IMR-90 (cell line): ENCODE results near the gene DNMT1. TPM values are rescaled to one million over a fixed set of nuclear protein-coding genes. Genes with fewer than 3 reads are reported as not detected.

ENCODE experiments used
- ATAC-seq: fragments of 200-7000 bp; cut with Tn5 transposase; 2 replicates; pipeline ENCODE4 v1.9.1; 2020; ENCODE audit warnings: low read depth, mild to moderate bottlenecking, moderate library complexity
- BruUV-seq: library from RNA; stranded (reverse); fragments of 400-500 nt; replicated peaks from 2 replicates; lab custom pipeline; 2021; lab: Mats Ljungman, UMichigan
- CTCF ChIA-PET: fragments of 300-600 bp; formaldehyde crosslinking; extraction: SDS; loops from one replicate; lab custom pipeline; 2021; ENCODE audit warnings: antibody characterized with exemption; lab: Yijun Ruan, JAX
- POLR2A ChIA-PET: fragments of 300-600 bp; sonication (Branson Sonifier 250); formaldehyde crosslinking; loops from one replicate; lab custom pipeline; 2022; ENCODE audit warnings: antibody characterized with exemption; ENCODE audit not compliant: unreplicated experiment; lab: Charles Lee
- DNase-seq: peaks from one replicate; pipeline ENCODE4 v3.0.0; 2013
- H2AFZ ChIP-seq: replicated peaks from 2 replicates; pipeline ENCODE3; 2013; ENCODE audit warnings: low read length, mild to moderate bottlenecking; ENCODE audit not compliant: poor library complexity
- H2AK5ac ChIP-seq: 2 replicates; pipeline ENCODE4 v1.6.1; 2013; ENCODE audit warnings: low read depth, low read length, inconsistent platforms
- H2AK9ac ChIP-seq: replicated peaks from 2 replicates; pipeline ENCODE3; 2013; ENCODE audit warnings: mild to moderate bottlenecking, low read depth, low read length, moderate library complexity; ENCODE audit not compliant: poor library complexity
- H2BK120ac ChIP-seq: 2 replicates; pipeline ENCODE4 v1.6.1; 2013; ENCODE audit warnings: low read depth, low read length, inconsistent platforms
- H2BK15ac ChIP-seq: 3 replicates; pipeline ENCODE4 v1.6.1; 2013; ENCODE audit warnings: low read depth, low read length, inconsistent platforms
- H2BK20ac ChIP-seq: 2 replicates; pipeline ENCODE4 v1.6.1; 2013; ENCODE audit warnings: low read depth, mild to moderate bottlenecking, inconsistent platforms, low read length, moderate library complexity
- H2BK5ac ChIP-seq: 2 replicates; pipeline ENCODE4 v1.6.1; 2013; ENCODE audit warnings: mild to moderate bottlenecking, low read depth, low read length, inconsistent platforms; ENCODE audit not compliant: poor library complexity, severe bottlenecking
- H3K14ac ChIP-seq: replicated peaks from 2 replicates; pipeline ENCODE4 v1.6.1; 2013; ENCODE audit warnings: low read depth, low read length, inconsistent platforms
- H3K18ac ChIP-seq: 2 replicates; pipeline ENCODE4 v1.6.1; 2013; ENCODE audit warnings: low read depth, low read length, control low read depth
- H3K23ac ChIP-seq: 2 replicates; pipeline ENCODE4 v1.6.1; 2013; ENCODE audit warnings: low read depth, low read length, inconsistent platforms
- H3K27ac ChIP-seq: 2 replicates; pipeline ENCODE4 v1.5.1; 2013; ENCODE audit warnings: mild to moderate bottlenecking, control low read depth, low read length; ENCODE audit not compliant: insufficient read depth
- H3K27me3 ChIP-seq: 2 replicates; pipeline ENCODE4 v1.6.1; 2013; ENCODE audit warnings: low read length; ENCODE audit not compliant: control insufficient read depth, insufficient read depth
- H3K36me3 ChIP-seq: 2 replicates; pipeline ENCODE4 v1.6.1; 2013; ENCODE audit warnings: low read length, mixed read lengths; ENCODE audit not compliant: control insufficient read depth, insufficient read depth
- H3K4ac ChIP-seq: 2 replicates; pipeline ENCODE4 v1.6.1; 2013; ENCODE audit warnings: low read depth, low read length, inconsistent platforms
- H3K4me1 ChIP-seq: 2 replicates; pipeline ENCODE4 v1.6.1; 2013; ENCODE audit warnings: low read length, mixed read lengths; ENCODE audit not compliant: control insufficient read depth, insufficient read depth
- H3K4me2 ChIP-seq: 2 replicates; pipeline ENCODE4 v1.6.1; 2013; ENCODE audit warnings: low read depth, mild to moderate bottlenecking, control low read depth, low read length, moderate library complexity
- H3K4me3 ChIP-seq: 2 replicates; pipeline ENCODE4 v1.5.1; 2013; ENCODE audit warnings: low read depth, mild to moderate bottlenecking, control low read depth, low read length, moderate library complexity; ENCODE audit not compliant: insufficient read depth
- H3K56ac ChIP-seq: 2 replicates; pipeline ENCODE4 v1.6.1; 2013; ENCODE audit warnings: low read length, inconsistent platforms; ENCODE audit not compliant: insufficient read depth; ENCODE audit errors: extremely low read depth
- H3K79me1 ChIP-seq, 2 experiments: 2 replicates each; pipeline ENCODE4 v1.6.1; 2013; ENCODE audit warnings: low read length in 2 of 2, inconsistent platforms in 1 of 2, low read depth in 1 of 2
- H3K9ac ChIP-seq: 2 replicates; pipeline ENCODE4 v1.6.1; 2013; ENCODE audit warnings: low read depth, low read length, control low read depth
- H3K9me1 ChIP-seq: 2 replicates; pipeline ENCODE4 v1.6.1; 2013; ENCODE audit warnings: low read length, inconsistent platforms; ENCODE audit not compliant: insufficient read depth
- H3K9me3 ChIP-seq: 2 replicates; pipeline ENCODE4 v1.6.1; 2013; ENCODE audit warnings: low read length; ENCODE audit not compliant: control insufficient read depth, insufficient read depth
- H4K20me1 ChIP-seq: 2 replicates; pipeline ENCODE4 v1.6.1; 2013; ENCODE audit warnings: low read length, inconsistent platforms; ENCODE audit not compliant: insufficient read depth
- H4K5ac ChIP-seq: 2 replicates; pipeline ENCODE4 v1.6.1; 2013; ENCODE audit warnings: mild to moderate bottlenecking, low read depth, low read length, control low read depth
- H4K8ac ChIP-seq, 2 experiments: 2 replicates each; pipeline ENCODE4 v1.6.1; 2013; ENCODE audit warnings: low read depth in 2 of 2, low read length in 2 of 2, control low read depth in 1 of 2, inconsistent platforms in 1 of 2
- H4K91ac ChIP-seq: 2 replicates; pipeline ENCODE4 v1.6.1; 2013; ENCODE audit warnings: low read depth, low read length, inconsistent platforms; ENCODE audit not compliant: insufficient read depth
- BHLHE40 ChIP-seq: fragments of 150-350 bp; IDR thresholded peaks from 2 replicates; pipeline ENCODE4 v1.6.1; 2016; ENCODE audit warnings: mild to moderate bottlenecking, low read depth, low read length
- CEBPB ChIP-seq: IDR thresholded peaks from 2 replicates; pipeline ENCODE4 v1.6.1; 2012; ENCODE audit warnings: low read depth, low read length, improper control_type of control experiment
- CHD1 ChIP-seq: IDR thresholded peaks from 2 replicates; pipeline ENCODE4 v1.6.1; 2012; ENCODE audit warnings: low read depth, low read length, improper control_type of control experiment
- FOS ChIP-seq: fragments of 150-350 bp; IDR thresholded peaks from 2 replicates; pipeline ENCODE4 v1.6.1; 2016; ENCODE audit warnings: low read depth, low read length
- MAFK ChIP-seq: IDR thresholded peaks from 2 replicates; pipeline ENCODE4 v1.6.1; 2012; ENCODE audit warnings: low read depth, low read length, improper control_type of control experiment
- MAZ ChIP-seq: IDR thresholded peaks from 2 replicates; pipeline ENCODE4 v1.6.1; 2012; ENCODE audit warnings: low read depth, mild to moderate bottlenecking, low read length, improper control_type of control experiment, moderate library complexity, borderline replicate concordance
- MXI1 ChIP-seq: IDR thresholded peaks from 2 replicates; pipeline ENCODE4 v1.6.1; 2012; ENCODE audit warnings: low read depth, mild to moderate bottlenecking, low read length, moderate library complexity, borderline replicate concordance
- NFE2L2 ChIP-seq: fragments of 150-350 bp; IDR thresholded peaks from 2 replicates; pipeline ENCODE4 v1.6.1; 2016; ENCODE audit warnings: low read depth, mild to moderate bottlenecking, low read length
- POLR2A ChIP-seq: IDR thresholded peaks from 2 replicates; pipeline ENCODE4 v1.6.1; 2012; ENCODE audit warnings: mild to moderate bottlenecking, low read depth, low read length
- RAD21 ChIP-seq: IDR thresholded peaks from 2 replicates; pipeline ENCODE4 v1.6.1; 2012; ENCODE audit warnings: low read length, improper control_type of control experiment
- RCOR1 ChIP-seq: IDR thresholded peaks from 2 replicates; pipeline ENCODE4 v1.6.1; 2012; ENCODE audit warnings: mild to moderate bottlenecking, low read length, improper control_type of control experiment; ENCODE audit not compliant: insufficient replicate concordance
- RFX5 ChIP-seq: IDR thresholded peaks from 2 replicates; pipeline ENCODE4 v1.8.0; 2012; ENCODE audit warnings: low read depth, mild to moderate bottlenecking, low read length, moderate library complexity
- SMC3 ChIP-seq: fragments of 150-350 bp; IDR thresholded peaks from 2 replicates; pipeline ENCODE4 v1.6.1; 2016; ENCODE audit warnings: low read depth, mild to moderate bottlenecking, antibody characterized with exemption, low read length, moderate library complexity
- WGBS, 2 experiments: methylation state at CpG; one replicate each; pipeline versions ENCODE4 v1.1.5 to v1.1.7; 2013; ENCODE audit warnings: missing lambda C conversion rate in 2 of 2; ENCODE audit not compliant: insufficient read length in 1 of 2; ENCODE audit errors: extremely low coverage in 2 of 2; 5-methylcytosine and 5-hydroxymethylcytosine counted together
- dilution Hi-C: fragments of 300-500 bp; cut with HindIII; formaldehyde crosslinking; loops from one replicate; pipeline ENCODE4 v1.14.3; 2018; ENCODE audit warnings: low sequenced_read_pairs; ENCODE audit not compliant: unreplicated experiment
- in situ Hi-C: fragments of 300-500 bp; cut with MboI; formaldehyde crosslinking; loops from 3 replicates; pipeline ENCODE4 v1.14.3; 2019; ENCODE audit warnings: low sequenced_read_pairs, inconsistent platforms, mixed read lengths
- intact Hi-C: fragments of 100-400 bp; cut with micrococcal nuclease; formaldehyde crosslinking; loops from 2 replicates; pipeline ENCODE4 v1.10.0; 2022
- polyA plus RNA-seq, 3 experiments: library from polyadenylated mRNA; depleted of rRNA; stranded (reverse); fragments of >200 nt; gene quantifications; 2 replicates each; pipeline ENCODE4 v1.2.3, GENCODE V29; 2012; ENCODE audit warnings: low replicate concordance in 1 of 3
- total RNA-seq: library from RNA; depleted of rRNA; stranded (reverse); fragments of >200 nt; gene quantifications from 2 replicates; pipeline ENCODE4 v1.2.3, GENCODE V29; 2012
- TF ChIP-seq, protein P1 (sequence below): fragments of 150-350 bp; IDR thresholded peaks from 2 replicates; pipeline ENCODE4 v1.6.1; 2016; ENCODE audit warnings: low read depth, mild to moderate bottlenecking, low read length, moderate library complexity, borderline replicate concordance
- TF ChIP-seq, protein P2 (sequence below): conservative IDR thresholded peaks from 2 replicates; pipeline ENCODE4 v1.5.1; 2012; ENCODE audit warnings: mild to moderate bottlenecking, low read depth, low read length, improper control_type of control experiment
- TF ChIP-seq, protein P3 (sequence below): fragments of 150-350 bp; IDR thresholded peaks from 2 replicates; pipeline ENCODE4 v1.6.1; 2017; ENCODE audit warnings: mild to moderate bottlenecking, antibody characterized with exemption, low read length, low read depth

The DNMT1 gene
- total and polyA plus RNA-seq, 2 of the 4 experiments (the other 2 are of a cell fraction), result 26.2 to 83.6 TPM

DNA sequence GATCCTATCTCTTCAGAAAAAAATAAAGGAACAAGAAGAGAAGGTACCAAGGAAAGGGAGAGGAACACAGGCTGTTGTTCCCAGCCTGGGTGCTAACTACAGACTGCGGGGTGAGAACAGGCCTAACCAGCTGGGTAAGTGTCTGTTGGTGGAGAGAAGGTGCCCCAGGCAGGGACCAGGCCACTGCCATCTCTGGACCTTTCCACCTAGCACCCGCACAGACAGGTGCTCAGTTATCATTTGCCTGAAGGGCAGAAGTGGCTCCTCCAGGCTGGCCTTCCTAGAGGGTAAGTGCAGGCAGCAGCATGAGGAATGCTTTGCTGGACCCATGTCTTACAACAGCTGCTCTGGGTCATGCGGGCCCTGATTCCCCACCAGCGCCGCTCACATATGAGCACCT, 10.1 kb downstream of the DNMT1 start:
- Histone ChIP-seq H3K18ac (no peak overlapping the region), H2BK5ac (no peak overlapping the region), H3K27ac (no peak overlapping the region; the same call in 1 of the 2 replicates), H3K36me3 (peaks cover 33% of the 10 kb centered on the region), H3K4me2 (no peak overlapping the region), H3K4ac (no peak overlapping the region), H4K91ac (no peak overlapping the region), H3K14ac (no peak overlapping the region), H4K8ac (no peak overlapping the region), H3K27me3 (no peaks in the 10 kb centered on the region), H4K5ac (no peak overlapping the region), H3K56ac (no peak overlapping the region), H2AK5ac (no peak overlapping the region), H3K9me1 (peaks cover 6% of the 10 kb centered on the region), H3K4me1 (peaks cover 4% of the 10 kb centered on the region; the same call in 1 of the 2 replicates), H2BK20ac (no peak overlapping the region), H3K9ac (no peak overlapping the region), H2BK15ac (no peak overlapping the region), H3K9me3 (no peaks in the 10 kb centered on the region), H3K79me1 (peaks cover 14 to 59% of the 10 kb centered on the region in 2 experiments), H2BK120ac (no peak overlapping the region), H3K4me3 (no peak overlapping the region), H2AFZ (no peak overlapping the region), H3K23ac (no peak overlapping the region), H4K20me1 (peaks cover 60% of the 10 kb centered on the region), H2AK9ac (peak overlapping the region; percentile 5)
- DNase-seq (no peak), ATAC-seq (no peak)
- 100% methylated on average over 3 of the region's 5 CpGs; no CpG with 5 or more reads in 1 of the 2 experiments for WGBS, 2 experiments
- ChIA-PET POLR2A (no interaction called here), CTCF (no interaction called here)
- TF ChIP-seq CEBPB, result no peak
- no peak for TF ChIP-seq MXI1
- TF ChIP-seq CHD1, result no peak
- TF ChIP-seq NFE2L2, result no peak
- TF ChIP-seq, protein P1, sequence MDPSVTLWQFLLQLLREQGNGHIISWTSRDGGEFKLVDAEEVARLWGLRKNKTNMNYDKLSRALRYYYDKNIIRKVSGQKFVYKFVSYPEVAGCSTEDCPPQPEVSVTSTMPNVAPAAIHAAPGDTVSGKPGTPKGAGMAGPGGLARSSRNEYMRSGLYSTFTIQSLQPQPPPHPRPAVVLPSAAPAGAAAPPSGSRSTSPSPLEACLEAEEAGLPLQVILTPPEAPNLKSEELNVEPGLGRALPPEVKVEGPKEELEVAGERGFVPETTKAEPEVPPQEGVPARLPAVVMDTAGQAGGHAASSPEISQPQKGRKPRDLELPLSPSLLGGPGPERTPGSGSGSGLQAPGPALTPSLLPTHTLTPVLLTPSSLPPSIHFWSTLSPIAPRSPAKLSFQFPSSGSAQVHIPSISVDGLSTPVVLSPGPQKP, result no peak
- no peak for TF ChIP-seq POLR2A
- no peak for TF ChIP-seq RAD21
- no peak for TF ChIP-seq RCOR1
- TF ChIP-seq, protein P2, sequence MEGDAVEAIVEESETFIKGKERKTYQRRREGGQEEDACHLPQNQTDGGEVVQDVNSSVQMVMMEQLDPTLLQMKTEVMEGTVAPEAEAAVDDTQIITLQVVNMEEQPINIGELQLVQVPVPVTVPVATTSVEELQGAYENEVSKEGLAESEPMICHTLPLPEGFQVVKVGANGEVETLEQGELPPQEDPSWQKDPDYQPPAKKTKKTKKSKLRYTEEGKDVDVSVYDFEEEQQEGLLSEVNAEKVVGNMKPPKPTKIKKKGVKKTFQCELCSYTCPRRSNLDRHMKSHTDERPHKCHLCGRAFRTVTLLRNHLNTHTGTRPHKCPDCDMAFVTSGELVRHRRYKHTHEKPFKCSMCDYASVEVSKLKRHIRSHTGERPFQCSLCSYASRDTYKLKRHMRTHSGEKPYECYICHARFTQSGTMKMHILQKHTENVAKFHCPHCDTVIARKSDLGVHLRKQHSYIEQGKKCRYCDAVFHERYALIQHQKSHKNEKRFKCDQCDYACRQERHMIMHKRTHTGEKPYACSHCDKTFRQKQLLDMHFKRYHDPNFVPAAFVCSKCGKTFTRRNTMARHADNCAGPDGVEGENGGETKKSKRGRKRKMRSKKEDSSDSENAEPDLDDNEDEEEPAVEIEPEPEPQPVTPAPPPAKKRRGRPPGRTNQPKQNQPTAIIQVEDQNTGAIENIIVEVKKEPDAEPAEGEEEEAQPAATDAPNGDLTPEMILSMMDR, result no peak
- no peak for TF ChIP-seq SMC3
- no peak for TF ChIP-seq FOS
- no peak for TF ChIP-seq RFX5
- no peak for TF ChIP-seq MAFK
- TF ChIP-seq, protein P3, sequence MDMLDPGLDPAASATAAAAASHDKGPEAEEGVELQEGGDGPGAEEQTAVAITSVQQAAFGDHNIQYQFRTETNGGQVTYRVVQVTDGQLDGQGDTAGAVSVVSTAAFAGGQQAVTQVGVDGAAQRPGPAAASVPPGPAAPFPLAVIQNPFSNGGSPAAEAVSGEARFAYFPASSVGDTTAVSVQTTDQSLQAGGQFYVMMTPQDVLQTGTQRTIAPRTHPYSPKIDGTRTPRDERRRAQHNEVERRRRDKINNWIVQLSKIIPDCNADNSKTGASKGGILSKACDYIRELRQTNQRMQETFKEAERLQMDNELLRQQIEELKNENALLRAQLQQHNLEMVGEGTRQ, result no peak
- no peak for TF ChIP-seq BHLHE40
- TF ChIP-seq MAZ, result no peak
- no TSS peak for BruUV-seq
- intact Hi-C loops (no loop called here), in situ Hi-C loops (no loop called here), dilution Hi-C loops (no loop called here)
